AG09309 (cell line): ENCODE measurements around the gene MIXL1.

ENCODE experiments used
- DNase-seq: peaks from one replicate; pipeline ENCODE4 v3.0.0-alpha.2; 2010; ENCODE audit warnings: low read depth
- H3K4me3 ChIP-seq: 2 replicates; pipeline ENCODE4 v1.5.1; 2011; ENCODE audit warnings: mild to moderate bottlenecking, low read depth, low read length, moderate library complexity; ENCODE audit not compliant: control insufficient read depth
- TF ChIP-seq, protein P1 (sequence below): IDR thresholded peaks from 2 replicates; pipeline ENCODE4 v1.5.1; 2011; ENCODE audit warnings: mild to moderate bottlenecking, low read depth, low read length, inconsistent platforms; ENCODE audit not compliant: insufficient read depth, control insufficient read depth; ENCODE audit errors: missing control alignments

The MIXL1 gene

DNA sequence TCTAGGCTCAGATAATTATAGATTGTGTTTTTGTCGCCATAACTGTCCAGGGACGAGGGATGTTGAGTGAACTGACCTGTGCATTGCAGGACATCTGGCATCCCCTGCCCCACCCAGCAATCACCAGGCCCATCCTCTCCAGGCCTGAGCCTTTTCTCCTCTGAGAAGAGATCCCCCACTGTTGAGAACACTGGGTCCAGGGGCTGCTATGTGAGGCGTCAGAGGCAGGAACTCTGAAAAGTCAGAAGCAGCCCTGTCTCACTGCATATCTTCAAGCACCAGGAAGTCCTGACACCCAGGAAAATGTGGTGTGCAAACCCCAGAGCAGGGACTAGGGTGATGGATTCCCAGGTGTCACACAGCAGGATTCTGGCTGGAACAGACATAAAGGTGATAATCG, 19.8 kb upstream of the MIXL1 start:
- DNase-seq = no peak
- H3K4me3 ChIP-seq = no peak overlapping the region
- TF ChIP-seq, protein P1, sequence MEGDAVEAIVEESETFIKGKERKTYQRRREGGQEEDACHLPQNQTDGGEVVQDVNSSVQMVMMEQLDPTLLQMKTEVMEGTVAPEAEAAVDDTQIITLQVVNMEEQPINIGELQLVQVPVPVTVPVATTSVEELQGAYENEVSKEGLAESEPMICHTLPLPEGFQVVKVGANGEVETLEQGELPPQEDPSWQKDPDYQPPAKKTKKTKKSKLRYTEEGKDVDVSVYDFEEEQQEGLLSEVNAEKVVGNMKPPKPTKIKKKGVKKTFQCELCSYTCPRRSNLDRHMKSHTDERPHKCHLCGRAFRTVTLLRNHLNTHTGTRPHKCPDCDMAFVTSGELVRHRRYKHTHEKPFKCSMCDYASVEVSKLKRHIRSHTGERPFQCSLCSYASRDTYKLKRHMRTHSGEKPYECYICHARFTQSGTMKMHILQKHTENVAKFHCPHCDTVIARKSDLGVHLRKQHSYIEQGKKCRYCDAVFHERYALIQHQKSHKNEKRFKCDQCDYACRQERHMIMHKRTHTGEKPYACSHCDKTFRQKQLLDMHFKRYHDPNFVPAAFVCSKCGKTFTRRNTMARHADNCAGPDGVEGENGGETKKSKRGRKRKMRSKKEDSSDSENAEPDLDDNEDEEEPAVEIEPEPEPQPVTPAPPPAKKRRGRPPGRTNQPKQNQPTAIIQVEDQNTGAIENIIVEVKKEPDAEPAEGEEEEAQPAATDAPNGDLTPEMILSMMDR = no peak

DNA sequence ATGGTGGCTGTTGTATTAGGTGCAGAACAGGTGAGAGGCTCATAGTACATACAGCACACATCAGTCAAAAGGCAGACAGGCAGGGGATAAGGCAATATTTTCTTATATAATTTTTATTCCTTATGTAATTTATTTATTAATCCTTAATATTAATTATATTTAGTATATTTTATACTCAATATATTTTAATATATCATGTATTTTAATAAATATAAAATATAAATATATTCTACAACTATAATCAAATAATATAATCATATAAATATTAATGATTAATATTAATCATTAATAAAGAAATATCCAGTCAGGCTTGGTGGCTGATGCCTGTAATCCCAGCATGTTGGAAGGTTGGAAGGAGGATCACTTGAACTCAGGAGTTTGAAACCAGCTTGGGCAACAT, 19.3 kb upstream of the MIXL1 start:
- no peak overlapping the region for H3K4me3 ChIP-seq
- TF ChIP-seq, protein P1 = no peak
- DNase-seq = no peak

DNA sequence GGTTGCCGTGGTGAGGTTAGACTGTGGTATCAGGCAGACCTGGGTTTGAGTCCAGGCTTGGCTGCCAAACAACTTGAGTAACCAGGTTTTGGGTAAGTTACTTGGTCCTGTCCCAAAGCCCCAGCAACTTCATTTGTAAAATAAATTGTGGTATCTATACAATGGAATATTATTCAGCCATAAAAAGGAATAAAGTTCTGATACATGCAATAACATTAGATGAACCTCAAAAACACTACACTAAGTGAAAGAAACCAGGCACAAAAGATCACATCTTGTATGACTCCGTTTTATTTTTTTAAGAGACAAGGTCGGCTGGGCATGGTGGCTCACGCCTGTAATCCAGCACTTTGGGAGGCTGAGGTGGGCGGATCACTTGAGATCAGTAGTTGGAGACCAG, 16.4 kb upstream of the MIXL1 start:
- TF ChIP-seq, protein P1 = no peak
- DNase-seq = no peak
- H3K4me3 ChIP-seq = no peak overlapping the region

DNA sequence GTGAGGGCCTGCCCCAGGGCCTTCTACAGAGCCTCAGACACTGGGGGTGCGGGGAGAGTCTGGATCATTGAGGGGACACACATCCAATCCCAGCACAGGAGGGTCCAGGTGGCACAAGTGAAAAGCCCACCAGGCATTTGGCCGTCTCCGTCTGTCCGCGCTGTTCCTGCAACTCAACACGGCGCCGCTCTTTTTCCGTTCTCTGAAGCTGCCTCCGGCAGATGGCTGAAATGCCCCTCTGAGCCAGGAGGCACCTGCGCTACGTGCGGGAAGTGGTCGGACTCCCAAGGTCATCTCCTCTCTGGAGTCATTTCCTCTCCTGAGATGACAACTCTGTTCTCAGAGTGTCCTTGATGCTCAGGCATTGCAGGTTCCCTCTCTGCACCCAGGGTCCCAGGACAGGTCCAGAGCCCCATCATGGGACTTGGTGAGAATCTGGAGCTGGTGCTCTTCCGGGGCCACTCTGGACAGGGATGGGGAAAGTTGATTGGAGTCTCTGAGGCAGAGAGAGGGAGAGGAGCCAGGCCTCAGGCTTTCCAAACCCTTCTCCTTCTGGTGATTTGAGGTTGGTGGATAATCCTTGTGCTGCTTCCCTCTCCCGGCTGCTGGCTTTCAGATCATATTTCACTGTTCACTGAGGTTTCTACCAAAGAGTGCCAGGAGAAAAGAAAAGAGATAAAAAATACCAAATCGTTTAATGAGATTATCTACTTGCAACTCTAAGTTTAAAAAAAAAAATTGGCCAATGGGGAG, 14.0 kb upstream of the MIXL1 start:
- H3K4me3 ChIP-seq = no peak overlapping the region
- TF ChIP-seq, protein P1 = no peak

DNA sequence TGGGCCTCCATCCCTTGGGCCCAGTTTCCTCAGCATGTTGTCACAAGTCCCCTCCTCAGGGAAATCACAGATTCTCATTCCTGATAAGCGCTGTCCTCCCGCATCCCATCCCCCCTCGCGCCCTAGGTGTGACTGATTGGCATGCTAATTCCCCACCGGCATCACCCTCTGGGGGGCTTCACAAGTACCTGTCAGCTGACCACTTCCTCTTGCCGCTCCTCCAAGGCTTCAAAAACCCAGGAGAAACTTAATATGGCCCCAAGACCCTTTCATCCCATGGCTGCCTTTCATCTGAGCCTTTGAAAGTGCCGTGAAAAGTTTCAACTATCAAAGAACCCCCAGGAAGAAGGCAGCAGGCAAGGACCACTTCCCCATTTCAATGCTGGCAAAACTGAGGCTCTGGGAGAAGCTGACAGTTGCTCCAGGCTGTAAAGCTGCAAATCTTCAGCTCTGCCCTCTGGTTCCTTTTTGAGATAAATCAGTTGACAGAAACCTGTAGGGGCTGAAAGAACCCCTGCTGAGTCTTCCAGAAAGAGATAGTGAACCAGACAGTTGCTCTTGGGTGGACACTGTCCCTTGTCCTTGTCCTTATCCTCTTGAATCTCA, 12.8 kb upstream of the MIXL1 start:
- no peak overlapping the region for H3K4me3 ChIP-seq
- no peak for DNase-seq
- TF ChIP-seq, protein P1 = no peak

More for the DNA sequence above, 14.0 kb upstream of the MIXL1 start:
- DNase-seq = no peak

DNA sequence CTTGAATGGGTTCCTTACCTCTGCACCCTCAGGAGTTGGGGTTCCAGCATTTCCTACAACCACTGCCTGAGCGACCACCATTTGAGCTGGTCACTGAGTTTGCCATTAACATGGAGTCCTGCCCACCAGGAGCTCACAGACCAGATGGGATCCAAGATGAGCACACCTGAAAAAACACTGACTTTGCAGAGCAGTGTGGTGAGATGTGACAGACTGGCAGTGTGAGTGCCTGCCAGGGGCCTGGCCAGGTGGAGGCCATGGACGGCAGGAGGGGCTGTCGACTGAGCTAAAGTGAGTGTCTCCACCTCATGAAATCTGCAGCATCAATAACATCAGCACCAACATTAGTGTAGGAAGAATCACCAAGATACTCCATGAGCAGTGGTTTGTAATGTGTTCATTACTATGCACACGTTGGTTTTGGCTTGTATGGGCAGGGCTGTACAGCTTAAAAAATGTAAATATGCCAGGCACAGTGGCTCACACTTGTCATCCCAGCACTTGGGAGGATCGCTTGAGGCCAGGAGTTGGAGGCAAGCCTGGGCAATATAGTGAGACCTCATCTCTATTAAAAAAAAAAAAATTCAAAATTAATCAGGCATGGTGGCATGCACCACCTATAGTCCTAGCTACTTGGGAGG, 12.2 kb upstream of the MIXL1 start:
- H3K4me3 ChIP-seq = no peak overlapping the region
- TF ChIP-seq, protein P1 = no peak
- DNase-seq = no peak
